GM10847 (cell line): ENCODE results near the gene FLT1.

Experiments used
- POLR2A ChIP-seq: IDR thresholded peaks from 2 replicates; pipeline ENCODE4 v1.6.1; 2011; ENCODE audit not compliant: insufficient read length; ENCODE audit errors: extremely low read depth

Gene FLT1

DNA sequence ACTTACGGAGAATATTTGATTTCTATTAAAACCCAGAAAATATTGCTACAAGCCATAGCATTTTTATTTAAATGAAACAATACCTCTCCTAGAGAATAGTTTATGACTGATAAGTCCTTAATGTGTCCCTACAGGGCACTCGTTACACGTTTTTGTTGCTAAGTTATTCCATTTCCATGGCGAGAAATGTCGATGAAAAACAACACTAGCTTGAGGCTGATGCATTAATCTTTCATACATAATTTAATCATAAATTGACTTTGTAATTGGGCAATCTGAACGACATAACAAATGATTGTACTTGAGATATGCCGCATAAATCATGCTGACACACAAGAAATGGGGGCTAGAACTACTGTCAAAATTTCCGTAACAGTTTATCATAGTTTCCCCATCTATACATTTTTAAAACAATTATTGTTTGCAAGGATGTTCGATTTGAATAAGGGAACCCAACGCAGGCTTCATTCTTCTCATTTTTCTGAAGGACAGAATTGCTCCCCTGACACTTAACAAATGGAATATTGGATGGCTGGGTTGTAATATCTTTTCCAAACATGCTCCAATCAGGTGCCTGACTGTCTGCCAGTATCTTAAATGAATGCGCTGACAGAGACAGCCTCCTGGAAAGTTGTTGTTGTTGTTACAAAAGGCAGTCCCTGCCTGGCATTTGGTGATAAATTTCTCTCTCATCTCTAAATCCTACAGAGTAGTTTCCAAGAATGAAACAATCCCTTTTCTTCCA is 61.9 kb downstream of the FLT1 start:
- no peak for TF ChIP-seq POLR2A

- TF ChIP-seq POLR2A = no peak
These were observed 65.1 kb downstream of the FLT1 start for GRCh38 chr13:28429685-28430290.

DNA sequence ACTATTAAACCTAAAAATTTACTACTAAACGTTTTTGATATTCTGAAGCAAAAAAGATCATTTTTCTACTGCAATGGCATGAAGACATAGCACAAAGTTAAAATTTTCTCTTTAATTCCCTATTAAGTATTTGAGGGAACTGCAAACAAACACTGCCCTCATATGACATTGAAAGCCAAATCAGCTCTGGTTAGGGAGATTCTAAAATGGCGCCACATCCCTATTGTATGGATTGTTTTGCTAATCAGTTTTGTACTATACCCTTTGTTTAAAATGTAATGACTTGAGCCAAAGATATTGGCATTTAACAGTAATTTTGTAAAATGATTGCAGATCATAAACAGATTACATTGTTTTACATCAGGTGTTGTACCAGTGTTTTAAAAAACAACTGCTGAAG is 65.8 kb downstream of the FLT1 start:
- no peak for TF ChIP-seq POLR2A

DNA sequence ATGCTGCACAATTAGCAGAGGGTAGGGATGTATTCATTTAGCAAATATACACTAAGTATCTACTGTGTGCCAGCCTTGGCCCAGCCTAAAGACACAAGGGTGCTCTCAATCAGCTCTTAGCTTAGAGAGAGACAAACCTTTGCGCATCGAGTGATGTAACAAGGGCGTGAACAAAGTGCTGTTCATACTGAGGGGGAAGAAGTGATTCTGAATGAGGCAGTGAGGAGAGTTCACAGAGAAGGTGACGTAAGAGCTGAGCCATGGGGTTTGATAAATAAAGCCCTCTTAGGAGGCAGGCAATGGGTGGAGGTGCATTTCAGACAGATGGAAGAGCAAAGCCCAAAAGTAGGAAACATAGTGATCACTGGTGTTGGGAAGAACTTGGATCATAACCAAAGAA is 68.5 kb downstream of the FLT1 start:
- no peak for TF ChIP-seq POLR2A

- no peak for TF ChIP-seq POLR2A
These were observed 69.1 kb downstream of the FLT1 start for GRCh38 chr13:28425793-28426192.

GRCh38 chr13:28424541-28424940 is 70.4 kb downstream of the FLT1 start:
- no peak for TF ChIP-seq POLR2A

- no peak for TF ChIP-seq POLR2A
These were observed 71.9 kb downstream of the FLT1 start for GRCh38 chr13:28423010-28423409.

DNA sequence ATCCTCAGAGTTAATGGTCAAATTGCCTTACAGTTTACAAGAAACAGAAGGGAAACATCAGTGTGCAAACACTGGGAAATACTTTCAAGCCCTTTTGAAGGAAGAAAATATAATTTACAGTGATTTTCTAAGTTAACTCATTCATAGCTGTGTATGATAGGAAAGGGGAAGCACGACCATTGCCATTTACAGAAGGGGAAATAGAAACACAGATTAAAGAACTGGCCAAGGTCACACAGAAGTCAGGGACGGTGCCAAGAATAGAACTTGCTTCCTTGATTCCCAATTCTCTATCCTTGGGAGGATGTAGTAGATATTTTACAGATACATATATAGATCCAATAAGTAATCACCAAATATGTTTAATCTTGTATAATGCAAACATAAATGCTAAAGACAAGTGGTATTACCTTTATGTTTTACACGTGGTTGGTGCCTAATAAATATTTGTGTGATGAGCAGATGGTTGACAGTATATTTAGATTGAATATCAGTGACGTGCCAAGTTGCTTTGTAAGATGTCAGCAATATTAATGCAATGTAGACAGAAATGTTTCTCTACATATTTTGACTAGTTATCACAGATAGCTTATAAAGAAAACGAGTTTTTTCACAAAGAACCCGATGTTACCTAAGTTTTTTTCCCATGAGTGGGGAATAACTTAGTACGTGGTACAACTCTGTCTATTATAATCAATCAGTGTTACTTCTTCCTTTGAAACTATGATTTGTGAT is 73.1 kb downstream of the FLT1 start:
- no peak for TF ChIP-seq POLR2A

GRCh38 chr13:28420704-28421103 is 74.2 kb downstream of the FLT1 start:
- TF ChIP-seq POLR2A = no peak

GRCh38 chr13:28415994-28416421 is 78.9 kb downstream of the FLT1 start:
- no peak for TF ChIP-seq POLR2A

DNA sequence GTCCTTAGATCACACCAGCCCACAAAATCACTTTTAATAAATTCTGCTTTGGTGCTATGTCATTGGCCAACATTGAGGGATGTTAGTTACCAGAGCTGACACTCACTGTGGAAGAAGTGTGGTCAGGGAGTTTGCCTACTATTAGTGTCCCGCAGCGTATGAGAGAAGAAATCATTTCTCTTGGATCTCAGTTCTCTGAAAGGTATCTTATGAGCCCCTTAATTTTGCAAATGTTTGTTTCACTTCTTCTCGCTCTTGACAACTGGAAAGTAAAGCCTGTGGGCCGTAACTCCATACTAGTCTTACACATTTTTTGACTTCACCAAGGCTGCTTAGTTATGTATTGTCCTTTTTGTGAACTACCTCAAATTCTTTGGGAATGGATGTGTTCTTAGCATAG is 80.9 kb downstream of the FLT1 start:
- no peak for TF ChIP-seq POLR2A

- TF ChIP-seq POLR2A = no peak
These were observed 81.9 kb downstream of the FLT1 start for GRCh38 chr13:28412981-28413380.

- no peak for TF ChIP-seq POLR2A
These were observed 83.0 kb downstream of the FLT1 start for GRCh38 chr13:28411831-28412353.

- TF ChIP-seq POLR2A = no peak
These were observed 84.8 kb downstream of the FLT1 start for GRCh38 chr13:28410096-28410495.

- no peak for TF ChIP-seq POLR2A
These were observed 85.3 kb downstream of the FLT1 start for GRCh38 chr13:28409648-28410047.

GRCh38 chr13:28408863-28409262 is 86.1 kb downstream of the FLT1 start:
- TF ChIP-seq POLR2A = no peak

GRCh38 chr13:28408235-28408848 is 86.6 kb downstream of the FLT1 start:
- no peak for TF ChIP-seq POLR2A
